GM18907 (cell line): ENCODE data around the gene HCST.

Experiments
- ATAC-seq: cut with Tn5 transposase; IDR thresholded peaks from one replicate; pipeline ENCODE4 v1.9.1; 2021; ENCODE audit warnings: mild to moderate bottlenecking, moderate library complexity; ENCODE audit not compliant: unreplicated experiment

HCST gene

DNA sequence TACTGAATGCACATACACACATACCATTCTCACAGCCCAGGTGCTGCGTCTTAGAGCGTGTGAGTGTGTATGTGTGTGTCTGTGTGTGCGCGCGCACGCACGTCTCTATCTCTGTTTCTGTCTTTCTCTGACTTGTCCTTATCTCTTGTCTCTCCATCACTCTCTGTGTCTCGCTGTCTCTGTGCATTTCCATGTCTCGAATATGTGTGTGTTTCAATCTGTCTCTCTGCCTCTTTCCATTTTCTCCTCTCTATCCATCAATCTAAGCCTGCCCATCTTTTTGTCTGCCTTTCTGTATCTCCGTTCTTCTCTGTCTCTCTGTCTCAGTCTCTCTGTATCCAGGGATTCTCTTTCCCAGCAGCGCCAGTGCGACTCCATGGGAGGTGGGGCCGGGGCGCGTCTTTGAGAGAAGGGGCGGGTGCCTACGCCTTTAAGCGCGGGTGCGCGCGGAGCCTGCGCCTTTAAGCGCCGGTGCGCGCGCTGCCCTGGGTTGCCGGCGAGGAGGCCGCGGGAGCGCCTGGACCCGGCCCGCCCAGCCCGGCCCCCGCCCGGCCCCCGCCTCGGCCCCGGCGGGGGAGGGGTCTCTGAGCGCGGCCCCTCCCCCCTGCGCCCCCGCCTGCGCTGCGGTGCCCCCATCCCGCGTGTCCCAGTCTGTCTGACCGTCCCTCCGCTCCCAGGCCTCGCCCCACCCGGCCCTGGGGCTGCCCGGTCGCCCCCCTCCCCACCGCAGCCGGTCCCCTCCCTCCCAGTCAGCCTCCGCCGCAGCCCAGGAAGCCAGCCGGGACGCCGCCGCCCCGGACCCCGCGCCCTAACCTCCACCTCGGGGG lies 33.8 kb downstream of the HCST start, which contains the start of gene LRFN3:
Gene LRFN3 (plus strand): TSS at position 464 of the 827 bp plus-strand sequence. CDS start 3,052 bp downstream, outside the sequence.
- ATAC-seq: no peak

DNA sequence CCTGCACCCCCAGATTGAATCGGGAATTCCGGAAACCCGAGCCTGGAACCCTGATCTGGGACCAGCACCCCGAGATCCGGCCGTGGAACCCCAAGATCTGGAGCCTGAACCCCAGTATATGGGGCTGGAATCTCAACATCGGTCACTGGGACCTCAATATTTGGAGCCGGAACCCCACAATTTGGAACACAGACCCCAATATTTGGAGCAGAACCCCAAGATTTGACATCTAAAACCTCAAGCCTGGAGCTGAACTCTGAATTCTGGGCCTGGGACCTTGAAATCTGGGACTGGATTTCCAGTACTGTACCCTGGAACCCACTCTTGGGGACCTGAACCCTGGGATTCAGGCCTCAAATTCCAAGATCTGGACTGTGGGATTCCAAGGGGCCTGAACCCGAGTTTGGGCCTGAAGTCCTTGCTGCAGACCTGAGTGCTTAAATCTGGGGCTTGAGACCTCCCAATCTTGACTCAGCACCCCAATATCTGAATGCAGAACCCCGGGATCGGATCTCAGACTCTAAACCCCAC lies 34.5 kb downstream of the HCST start:
- ATAC-seq: no peak

DNA sequence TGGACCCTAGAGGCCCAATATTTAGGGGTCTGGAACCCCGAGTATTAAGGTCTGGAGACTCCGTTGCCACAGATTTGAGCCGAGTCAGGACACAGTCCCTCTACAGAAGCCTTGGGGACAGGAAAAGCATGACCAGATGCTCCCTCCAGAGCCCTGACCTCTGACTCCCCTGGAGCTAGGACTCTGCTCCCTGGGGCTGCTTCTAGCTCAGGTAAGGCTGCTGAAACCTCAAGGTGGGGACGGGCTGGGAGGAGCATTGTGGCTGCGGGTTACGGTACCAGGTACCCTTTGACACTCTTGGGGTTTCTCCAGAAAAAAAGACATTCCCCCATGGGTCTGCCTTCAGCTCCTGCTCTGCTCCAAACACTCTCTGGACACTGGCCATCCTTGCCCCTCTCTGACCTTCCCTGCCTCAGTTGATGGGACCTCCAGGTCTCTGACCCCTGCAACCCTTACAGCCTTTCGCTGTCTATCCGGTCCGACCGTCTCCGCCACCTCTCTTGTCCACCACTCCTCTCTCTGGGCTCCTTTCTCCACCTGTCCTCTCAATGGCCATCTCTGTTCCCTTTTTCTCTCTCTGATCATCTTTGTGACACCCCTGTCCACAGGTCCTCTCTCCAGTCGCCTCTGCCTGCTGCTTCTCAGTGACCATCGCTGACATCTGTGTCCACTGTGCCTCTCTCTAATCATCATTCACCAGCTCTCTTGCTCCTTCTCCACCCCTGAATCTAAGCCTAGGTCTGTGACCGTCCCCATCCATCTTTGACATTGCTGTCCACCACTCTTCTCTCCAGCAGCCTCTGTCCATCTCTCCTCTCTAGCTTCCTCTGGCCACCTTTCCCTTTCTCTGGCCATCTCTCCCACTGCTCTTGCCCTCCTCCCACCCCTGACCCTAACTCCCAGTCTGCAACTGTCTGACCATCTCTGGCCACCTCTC lies 35.3 kb downstream of the HCST start:
- no peak for ATAC-seq

DNA sequence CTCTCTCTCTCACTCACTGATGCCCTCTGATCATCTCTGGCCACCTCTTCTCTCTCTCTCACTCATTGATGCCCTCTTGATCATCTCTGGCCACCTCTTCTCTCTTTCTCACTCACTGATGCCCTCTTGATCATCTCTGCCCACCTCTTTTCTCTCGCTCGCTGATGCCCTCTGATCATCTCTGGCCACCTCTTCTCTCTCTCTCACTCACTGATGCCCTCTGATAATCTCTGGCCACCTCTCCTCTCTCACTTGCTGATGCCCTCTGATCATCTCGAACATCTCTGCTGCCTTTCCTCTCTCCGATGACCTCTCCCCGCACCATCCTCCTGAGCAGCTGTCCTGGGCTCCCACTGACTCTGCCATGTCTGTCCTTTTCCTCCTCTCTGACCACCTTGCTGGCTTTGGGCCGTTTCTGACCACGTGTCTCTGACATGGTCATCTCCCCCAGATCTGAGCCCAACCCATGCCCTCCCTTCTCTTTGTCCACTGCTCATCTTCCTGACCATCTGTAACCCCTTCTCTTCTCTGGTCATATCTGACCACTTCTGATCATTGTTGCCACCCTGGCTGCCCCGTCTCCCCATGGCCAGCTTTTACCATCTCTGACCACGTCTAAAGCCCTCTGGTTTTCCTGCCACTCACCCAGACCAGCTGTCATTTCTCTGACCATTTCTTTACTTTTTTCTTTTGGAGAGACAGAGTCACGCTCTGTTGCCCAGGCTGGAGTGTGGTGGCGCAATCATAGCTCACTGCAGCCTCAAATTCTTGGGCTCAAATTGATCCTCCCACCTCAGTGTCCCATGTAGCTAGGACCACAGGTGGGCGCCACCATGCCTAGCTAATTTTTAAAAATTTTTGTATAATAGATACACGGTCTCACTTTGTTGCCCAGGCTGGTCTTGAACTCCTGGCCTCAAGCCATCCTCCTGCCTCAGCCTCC lies 36.2 kb downstream of the HCST start:
- ATAC-seq: no peak

DNA sequence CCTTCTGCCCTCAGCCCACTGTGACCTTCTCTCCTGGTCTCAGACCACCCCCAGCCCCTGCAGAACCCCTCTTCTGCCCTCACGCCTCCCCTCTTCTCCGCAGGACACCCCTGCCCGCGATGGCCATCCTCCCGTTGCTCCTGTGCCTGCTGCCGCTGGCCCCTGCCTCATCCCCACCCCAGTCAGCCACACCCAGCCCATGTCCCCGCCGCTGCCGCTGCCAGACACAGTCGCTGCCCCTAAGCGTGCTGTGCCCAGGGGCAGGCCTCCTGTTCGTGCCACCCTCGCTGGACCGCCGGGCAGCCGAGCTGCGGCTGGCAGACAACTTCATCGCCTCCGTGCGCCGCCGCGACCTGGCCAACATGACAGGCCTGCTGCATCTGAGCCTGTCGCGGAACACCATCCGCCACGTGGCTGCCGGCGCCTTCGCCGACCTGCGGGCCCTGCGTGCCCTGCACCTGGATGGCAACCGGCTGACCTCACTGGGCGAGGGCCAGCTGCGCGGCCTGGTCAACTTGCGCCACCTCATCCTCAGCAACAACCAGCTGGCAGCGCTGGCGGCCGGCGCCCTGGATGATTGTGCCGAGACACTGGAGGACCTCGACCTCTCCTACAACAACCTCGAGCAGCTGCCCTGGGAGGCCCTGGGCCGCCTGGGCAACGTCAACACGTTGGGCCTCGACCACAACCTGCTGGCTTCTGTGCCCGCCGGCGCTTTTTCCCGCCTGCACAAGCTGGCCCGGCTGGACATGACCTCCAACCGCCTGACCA lies 37.2 kb downstream of the HCST start:
- no peak for ATAC-seq

DNA sequence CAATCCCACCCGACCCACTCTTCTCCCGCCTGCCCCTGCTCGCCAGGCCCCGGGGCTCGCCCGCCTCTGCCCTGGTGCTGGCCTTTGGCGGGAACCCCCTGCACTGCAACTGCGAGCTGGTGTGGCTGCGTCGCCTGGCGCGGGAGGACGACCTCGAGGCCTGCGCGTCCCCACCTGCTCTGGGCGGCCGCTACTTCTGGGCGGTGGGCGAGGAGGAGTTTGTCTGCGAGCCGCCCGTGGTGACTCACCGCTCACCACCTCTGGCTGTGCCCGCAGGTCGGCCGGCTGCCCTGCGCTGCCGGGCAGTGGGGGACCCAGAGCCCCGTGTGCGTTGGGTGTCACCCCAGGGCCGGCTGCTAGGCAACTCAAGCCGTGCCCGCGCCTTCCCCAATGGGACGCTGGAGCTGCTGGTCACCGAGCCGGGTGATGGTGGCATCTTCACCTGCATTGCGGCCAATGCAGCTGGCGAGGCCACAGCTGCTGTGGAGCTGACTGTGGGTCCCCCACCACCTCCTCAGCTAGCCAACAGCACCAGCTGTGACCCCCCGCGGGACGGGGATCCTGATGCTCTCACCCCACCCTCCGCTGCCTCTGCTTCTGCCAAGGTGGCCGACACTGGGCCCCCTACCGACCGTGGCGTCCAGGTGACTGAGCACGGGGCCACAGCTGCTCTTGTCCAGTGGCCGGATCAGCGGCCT lies 37.9 kb downstream of the HCST start:
- no peak for ATAC-seq

DNA sequence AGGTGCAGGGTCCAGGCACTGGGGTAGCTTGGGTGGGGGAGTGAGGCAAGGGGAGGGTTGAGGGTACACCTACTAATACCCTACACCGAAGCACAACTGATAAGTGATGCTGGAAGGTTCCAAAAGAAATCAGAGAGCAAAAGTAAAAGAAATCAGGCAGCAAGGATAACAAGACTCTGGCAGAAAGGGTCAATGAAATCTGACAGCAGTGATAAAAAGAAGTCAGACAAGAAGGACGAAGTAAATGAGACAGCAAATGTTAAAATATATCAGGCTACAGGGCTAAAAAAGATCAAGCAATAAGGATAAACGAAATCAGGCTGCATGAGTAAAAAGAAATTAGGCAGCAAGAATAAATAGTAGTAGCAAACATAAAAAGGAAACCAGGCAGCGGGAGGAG lies 38.5 kb downstream of the HCST start:
- no peak for ATAC-seq

DNA sequence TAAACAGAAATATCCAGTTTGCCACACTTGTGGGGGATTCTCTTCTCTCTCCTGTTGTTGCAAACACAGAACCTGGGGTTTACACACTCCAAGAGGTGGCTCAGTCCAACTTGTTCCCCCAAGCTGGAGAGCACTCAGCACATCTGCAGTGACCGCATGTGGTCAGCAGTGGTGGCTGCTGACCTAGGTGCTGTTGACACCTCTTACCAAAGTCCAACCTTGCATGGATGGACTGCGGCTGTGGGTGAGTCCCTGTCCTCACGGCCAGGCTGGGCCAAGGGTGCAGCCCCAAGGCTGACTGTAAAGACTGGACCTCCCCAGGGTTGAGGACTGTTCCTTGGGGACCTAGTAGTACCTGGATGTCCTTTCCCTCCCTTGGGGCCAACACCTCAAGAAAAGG lies 39.9 kb downstream of the HCST start:
- ATAC-seq: no peak

DNA sequence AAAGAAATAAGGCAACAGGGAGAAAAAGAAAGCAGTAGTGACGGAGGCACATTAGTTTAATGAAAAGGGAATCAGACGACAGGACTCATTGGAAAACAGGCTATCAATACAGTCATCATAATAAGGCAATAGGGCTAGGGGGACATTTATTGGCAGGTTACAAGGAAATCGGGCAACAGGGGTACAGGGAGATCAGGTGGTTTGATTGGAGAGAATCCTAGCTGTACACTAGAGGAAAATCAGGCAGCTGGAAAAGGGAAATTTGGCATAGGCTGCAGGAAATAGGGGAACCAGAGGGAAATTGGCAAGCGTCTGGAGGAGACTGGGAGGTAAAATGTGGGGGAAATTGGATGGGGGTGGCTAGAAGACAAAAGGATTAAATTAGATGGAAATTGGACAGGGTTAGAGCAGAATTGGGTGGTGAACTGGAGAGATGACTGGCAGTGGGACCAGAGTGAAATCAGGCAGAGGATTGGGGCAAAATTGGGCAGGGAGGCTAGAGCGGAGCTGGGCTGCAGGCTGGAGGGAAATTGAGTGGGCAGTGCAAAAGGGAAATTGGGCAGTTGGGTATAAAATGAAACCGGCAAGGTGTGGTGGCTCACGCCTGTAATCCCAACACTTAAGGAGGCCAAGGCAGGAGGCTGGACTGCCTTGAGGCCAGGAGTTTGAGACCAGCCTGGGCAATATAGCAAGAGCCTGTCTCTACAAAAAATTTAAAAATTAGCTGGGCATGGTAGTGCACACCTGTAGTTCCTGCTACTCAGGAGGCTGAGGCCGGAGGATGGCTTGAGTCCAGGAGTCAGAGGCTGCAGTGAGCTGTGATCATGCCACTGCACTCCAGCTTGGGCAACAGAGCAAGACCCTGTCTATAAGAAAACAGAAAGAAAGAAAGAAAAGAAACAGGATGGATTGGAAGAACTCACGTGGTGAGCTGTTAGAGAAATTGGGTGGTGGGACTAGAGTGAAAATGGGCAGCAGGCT lies 41.3 kb downstream of the HCST start:
- ATAC-seq: no peak

DNA sequence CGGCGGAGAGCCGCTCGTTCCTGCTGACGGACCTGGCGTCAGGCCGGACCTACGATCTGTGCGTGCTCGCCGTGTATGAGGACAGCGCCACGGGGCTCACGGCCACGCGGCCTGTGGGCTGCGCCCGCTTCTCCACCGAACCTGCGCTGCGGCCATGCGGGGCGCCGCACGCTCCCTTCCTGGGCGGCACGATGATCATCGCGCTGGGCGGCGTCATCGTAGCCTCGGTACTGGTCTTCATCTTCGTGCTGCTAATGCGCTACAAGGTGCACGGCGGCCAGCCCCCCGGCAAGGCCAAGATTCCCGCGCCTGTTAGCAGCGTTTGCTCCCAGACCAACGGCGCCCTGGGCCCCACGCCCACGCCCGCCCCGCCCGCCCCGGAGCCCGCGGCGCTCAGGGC lies 42.2 kb downstream of the HCST start:
- no peak for ATAC-seq

DNA sequence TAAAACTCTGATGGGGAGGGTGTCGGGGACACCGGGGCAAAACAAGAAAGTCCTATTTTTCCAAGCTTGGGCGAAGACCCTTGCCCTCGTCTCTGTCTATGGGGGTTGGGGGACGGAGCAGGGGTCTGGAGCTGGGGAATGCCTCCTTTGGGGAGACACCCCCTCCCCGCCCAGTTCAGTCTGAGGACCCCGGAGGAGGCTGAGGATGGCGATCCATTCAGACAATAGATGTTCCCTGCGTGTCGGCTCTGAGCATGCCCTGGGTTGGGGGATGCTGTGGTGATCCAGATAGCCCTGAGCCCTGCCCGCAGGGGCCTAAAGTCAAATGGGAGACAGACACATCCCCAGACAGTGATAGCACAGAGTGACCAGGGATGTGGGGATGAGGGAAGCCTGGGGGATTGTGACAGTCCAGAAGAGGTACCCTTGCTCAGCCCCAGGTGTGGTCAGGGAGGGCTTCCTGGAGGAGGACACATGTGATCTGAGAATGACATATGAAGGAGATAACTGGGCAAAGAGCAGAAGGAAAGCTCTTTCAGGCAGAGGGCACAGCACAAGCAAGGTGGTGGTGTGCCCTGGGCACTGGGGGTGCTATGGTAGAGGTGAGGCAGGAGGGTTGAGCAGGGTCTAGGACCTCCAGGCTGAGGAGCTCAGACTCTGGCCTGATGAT lies 42.9 kb downstream of the HCST start:
- ATAC-seq: no peak

DNA sequence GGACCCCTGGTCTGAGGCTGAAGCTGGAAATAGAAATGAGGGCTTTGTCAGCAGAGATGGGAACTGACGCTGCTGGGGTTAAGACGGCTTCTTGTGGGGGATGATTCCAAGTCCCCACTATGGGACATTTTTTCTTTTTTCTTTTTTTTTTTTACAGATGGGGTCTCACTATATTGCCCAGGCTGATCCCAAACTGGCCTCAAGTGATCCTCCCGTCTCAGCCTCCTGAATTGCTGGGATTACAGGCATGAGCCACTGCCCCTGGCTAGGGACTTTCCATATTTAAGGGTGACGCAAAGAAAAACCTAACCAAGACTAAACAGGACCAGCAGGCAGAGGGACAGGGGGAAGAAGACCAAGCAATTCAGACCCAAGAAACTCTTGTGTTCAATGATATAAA lies 43.9 kb downstream of the HCST start:
- no peak for ATAC-seq

DNA sequence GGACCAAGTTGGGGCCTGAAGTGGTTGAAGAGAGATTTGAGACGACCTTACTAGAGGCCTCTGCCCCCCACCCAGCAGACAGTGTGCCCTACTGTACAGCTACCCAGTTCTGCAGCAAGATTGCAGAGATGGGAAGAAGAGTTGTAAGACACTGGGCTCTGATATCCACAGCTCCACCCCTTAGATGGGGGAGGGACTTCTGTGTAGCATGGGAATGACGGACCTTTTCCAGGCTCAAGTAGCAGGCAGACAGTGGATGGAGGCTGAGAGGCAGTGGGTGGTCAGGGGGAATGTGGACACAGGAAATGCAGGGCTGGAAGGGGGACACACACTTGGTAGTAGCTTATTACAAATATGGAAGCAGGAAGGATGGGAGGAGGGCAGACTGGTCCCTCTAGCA lies 46.8 kb downstream of the HCST start:
- no peak for ATAC-seq
